ENCODE data around the gene CHSY3.

The CHSY3 gene

GRCh38 chr5:130102375-130102774 lies 198.1 kb downstream of the CHSY3 start:
- no peak overlapping the region for H3K14ac ChIP-seq (ENCODE audit: low read length in 2 of 2)
- no peak overlapping the region for H2BK120ac ChIP-seq (ENCODE audit: low read depth, low read length)
- H3K18ac ChIP-seq (ENCODE audit: low read depth in 1 of 2, low read length in 2 of 2) = no peak overlapping the region
- no peak overlapping the region for H3K4me3 ChIP-seq (ENCODE audit: insufficient read depth in 1 of 2, low read depth in 1 of 2, low read length in 2 of 2)
- H3K4ac ChIP-seq (ENCODE audit: low read depth in 1 of 2, low read length in 2 of 2) = no peak overlapping the region
- H2BK15ac ChIP-seq (ENCODE audit: low read depth, poor library complexity, severe bottlenecking) = no peak overlapping the region
- H4K91ac ChIP-seq (ENCODE audit: low read length) = no peak overlapping the region
- H3K4me1 ChIP-seq (ENCODE audit: control insufficient read depth, insufficient read depth, low read depth, low read length) = no peaks in the 10 kb centered on the region
- H2BK12ac ChIP-seq (ENCODE audit: low read length in 2 of 2) = no peak overlapping the region
- no peak for DNase-seq
- H3K27ac ChIP-seq (ENCODE audit: low read length, poor library complexity, severe bottlenecking) = no peak overlapping the region
- no peaks in the 10 kb centered on the region for H3K36me3 ChIP-seq (ENCODE audit: control insufficient read depth in 1 of 2, insufficient read depth in 2 of 2, low read depth in 1 of 2, low read length in 2 of 2)
- H3K79me1 ChIP-seq (replicated peaks; ENCODE audit: low read length, poor library complexity, severe bottlenecking) = no peaks in the 10 kb centered on the region
- no peak overlapping the region for H2AFZ ChIP-seq (ENCODE audit: low read depth, low read length)
- H4K8ac ChIP-seq (ENCODE audit: low read length) = no peak overlapping the region
- no peaks in the 10 kb centered on the region for H3K27me3 ChIP-seq (ENCODE audit: control insufficient read depth in 1 of 2, insufficient read depth in 1 of 2, low read length in 2 of 2)
- no peak overlapping the region for H2BK5ac ChIP-seq (ENCODE audit: low read depth, low read length, poor library complexity, severe bottlenecking)
- no peaks in the 10 kb centered on the region for H3K9me3 ChIP-seq (ENCODE audit: control insufficient read depth, low read length)
- no peak overlapping the region for H2AK5ac ChIP-seq (ENCODE audit: low read length, severe bottlenecking)
- no peak overlapping the region for H3K9ac ChIP-seq (ENCODE audit: low read length)
- H3K23ac ChIP-seq (ENCODE audit: low read length in 2 of 2) = no peak overlapping the region
- WGBS = 100% methylated on average over 2 of the region's 3 CpGs
- H3K4me2 ChIP-seq (ENCODE audit: low read length, poor library complexity, severe bottlenecking) = no peak overlapping the region

DNA sequence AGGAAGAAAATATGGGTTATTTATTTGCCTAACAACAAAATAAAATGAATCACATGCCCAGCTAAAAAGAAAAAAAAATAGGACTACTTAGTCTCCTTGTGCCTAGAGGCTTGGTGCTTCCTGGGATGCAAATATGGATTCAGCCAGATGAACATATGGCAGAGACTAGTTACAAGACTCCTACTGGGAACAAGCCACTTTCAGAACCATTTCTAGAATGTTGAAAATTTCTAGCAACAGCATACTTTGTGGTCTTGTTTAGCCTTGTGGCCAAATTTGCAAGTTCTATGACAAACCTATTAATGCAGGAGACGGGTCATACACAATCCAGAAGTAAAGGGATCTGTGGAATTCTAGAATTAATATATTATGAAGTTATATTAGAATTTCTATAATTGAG lies 198.7 kb downstream of the CHSY3 start:
- Histone ChIP-seq H4K91ac (ENCODE audit: low read length) (no peak overlapping the region), H3K14ac (ENCODE audit: low read length in 2 of 2) (no peak overlapping the region), H2BK120ac (ENCODE audit: low read depth, low read length) (no peak overlapping the region)

DNA sequence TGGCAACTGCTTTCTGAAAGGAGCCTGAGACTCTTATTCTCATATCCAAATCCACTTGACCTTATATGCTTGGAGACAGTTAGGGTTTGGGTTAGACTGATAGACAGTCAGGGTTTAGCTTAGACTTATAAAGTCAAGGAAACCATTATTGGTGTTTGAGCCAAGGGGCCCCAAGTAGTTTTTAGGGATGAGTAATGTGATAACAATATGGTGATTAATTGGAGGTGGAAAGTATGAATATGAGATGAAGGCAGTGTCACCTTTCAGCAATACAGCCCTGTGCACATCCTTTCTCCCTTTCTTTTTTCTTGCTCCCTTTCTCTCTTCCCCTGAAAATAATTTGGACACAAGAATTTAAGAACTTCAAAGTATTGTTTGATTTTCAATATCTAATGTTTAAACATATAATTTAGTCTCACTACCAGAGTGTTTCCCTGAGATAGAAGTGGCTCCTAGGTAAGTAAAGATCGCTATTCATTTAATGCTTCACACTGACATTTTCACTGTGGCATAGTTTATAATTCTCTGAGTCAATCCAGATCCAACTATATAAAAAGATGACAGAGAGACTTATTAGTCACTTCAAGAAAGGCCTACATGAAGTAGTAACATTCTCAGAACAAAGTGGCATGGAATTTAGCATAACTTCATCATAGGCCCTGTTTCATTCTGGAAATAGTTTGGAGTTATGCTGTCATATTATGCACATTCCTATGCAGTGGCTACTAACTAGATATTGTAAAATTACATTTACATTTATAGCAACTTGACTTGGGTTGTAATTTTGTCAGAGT lies 200.8 kb downstream of the CHSY3 start:
- Histone ChIP-seq H2BK120ac (ENCODE audit: low read depth, low read length) (no peak overlapping the region), H3K4ac (ENCODE audit: low read depth in 1 of 2, low read length in 2 of 2) (no peak overlapping the region), H4K91ac (ENCODE audit: low read length) (no peak overlapping the region), H3K27ac (ENCODE audit: low read length, poor library complexity, severe bottlenecking) (no peak overlapping the region), H3K27me3 (ENCODE audit: control insufficient read depth in 1 of 2, insufficient read depth in 1 of 2, low read length in 2 of 2) (no peaks in the 10 kb centered on the region), H2BK12ac (ENCODE audit: low read length in 2 of 2) (no peak overlapping the region), H2BK5ac (ENCODE audit: low read depth, low read length, poor library complexity, severe bottlenecking) (no peak overlapping the region), H3K4me1 (ENCODE audit: control insufficient read depth, insufficient read depth, low read depth, low read length) (no peaks in the 10 kb centered on the region), H4K8ac (ENCODE audit: low read length) (no peak overlapping the region), H3K9ac (ENCODE audit: low read length) (no peak overlapping the region), H3K9me3 (ENCODE audit: control insufficient read depth, low read length) (no peaks in the 10 kb centered on the region), H3K36me3 (ENCODE audit: control insufficient read depth in 1 of 2, insufficient read depth in 2 of 2, low read depth in 1 of 2, low read length in 2 of 2) (no peaks in the 10 kb centered on the region), H3K4me2 (ENCODE audit: low read length, poor library complexity, severe bottlenecking) (no peak overlapping the region), H3K4me3 (ENCODE audit: insufficient read depth in 1 of 2, low read depth in 1 of 2, low read length in 2 of 2) (no peak overlapping the region), H2BK15ac (ENCODE audit: low read depth, poor library complexity, severe bottlenecking) (no peak overlapping the region), H2AK5ac (ENCODE audit: low read length, severe bottlenecking) (no peak overlapping the region), H3K23ac (ENCODE audit: low read length in 2 of 2) (no peak overlapping the region), H3K18ac (ENCODE audit: low read depth in 1 of 2, low read length in 2 of 2) (no peak overlapping the region), H3K79me1 (replicated peaks; ENCODE audit: low read length, poor library complexity, severe bottlenecking) (no peaks in the 10 kb centered on the region), H3K14ac (ENCODE audit: low read length in 2 of 2) (no peak overlapping the region), H2AFZ (ENCODE audit: low read depth, low read length) (no peak overlapping the region)
- WGBS = no CpG with 5 or more reads among the region's 1 CpG
- no peak for DNase-seq

More for the DNA sequence above, 198.7 kb downstream of the CHSY3 start:
- no CpG with 5 or more reads among the region's 1 CpG for WGBS
- no peak overlapping the region for H3K4ac ChIP-seq (ENCODE audit: low read depth in 1 of 2, low read length in 2 of 2)
- H3K18ac ChIP-seq (ENCODE audit: low read depth in 1 of 2, low read length in 2 of 2) = no peak overlapping the region
- H2BK15ac ChIP-seq (ENCODE audit: low read depth, poor library complexity, severe bottlenecking) = no peak overlapping the region
- H3K9ac ChIP-seq (ENCODE audit: low read length) = no peak overlapping the region
- H2BK12ac ChIP-seq (ENCODE audit: low read length in 2 of 2) = no peak overlapping the region
- no peaks in the 10 kb centered on the region for H3K9me3 ChIP-seq (ENCODE audit: control insufficient read depth, low read length)
- H3K27ac ChIP-seq (ENCODE audit: low read length, poor library complexity, severe bottlenecking) = no peak overlapping the region
- H4K8ac ChIP-seq (ENCODE audit: low read length) = no peak overlapping the region
- no peaks in the 10 kb centered on the region for H3K4me1 ChIP-seq (ENCODE audit: control insufficient read depth, insufficient read depth, low read depth, low read length)
- H3K4me3 ChIP-seq (ENCODE audit: insufficient read depth in 1 of 2, low read depth in 1 of 2, low read length in 2 of 2) = no peak overlapping the region
- DNase-seq = no peak
- H3K23ac ChIP-seq (ENCODE audit: low read length in 2 of 2) = no peak overlapping the region
- H2AFZ ChIP-seq (ENCODE audit: low read depth, low read length) = no peak overlapping the region
- no peak overlapping the region for H2BK5ac ChIP-seq (ENCODE audit: low read depth, low read length, poor library complexity, severe bottlenecking)
- no peaks in the 10 kb centered on the region for H3K27me3 ChIP-seq (ENCODE audit: control insufficient read depth in 1 of 2, insufficient read depth in 1 of 2, low read length in 2 of 2)
- H3K79me1 ChIP-seq (replicated peaks; ENCODE audit: low read length, poor library complexity, severe bottlenecking) = no peaks in the 10 kb centered on the region
- H3K36me3 ChIP-seq (ENCODE audit: control insufficient read depth in 1 of 2, insufficient read depth in 2 of 2, low read depth in 1 of 2, low read length in 2 of 2) = no peaks in the 10 kb centered on the region
- no peak overlapping the region for H2AK5ac ChIP-seq (ENCODE audit: low read length, severe bottlenecking)
- H3K4me2 ChIP-seq (ENCODE audit: low read length, poor library complexity, severe bottlenecking) = no peak overlapping the region

GRCh38 chr5:130106480-130106879 lies 202.2 kb downstream of the CHSY3 start:
- Histone ChIP-seq H3K18ac (ENCODE audit: low read depth in 1 of 2, low read length in 2 of 2) (no peak overlapping the region), H3K27me3 (ENCODE audit: control insufficient read depth in 1 of 2, insufficient read depth in 1 of 2, low read length in 2 of 2) (no peaks in the 10 kb centered on the region), H3K36me3 (ENCODE audit: control insufficient read depth in 1 of 2, insufficient read depth in 2 of 2, low read depth in 1 of 2, low read length in 2 of 2) (no peaks in the 10 kb centered on the region), H2BK5ac (ENCODE audit: low read depth, low read length, poor library complexity, severe bottlenecking) (no peak overlapping the region), H2AFZ (ENCODE audit: low read depth, low read length) (no peak overlapping the region), H3K9ac (ENCODE audit: low read length) (no peak overlapping the region), H4K91ac (ENCODE audit: low read length) (no peak overlapping the region), H4K8ac (ENCODE audit: low read length) (no peak overlapping the region), H2AK5ac (ENCODE audit: low read length, severe bottlenecking) (no peak overlapping the region), H2BK12ac (ENCODE audit: low read length in 2 of 2) (no peak overlapping the region), H3K14ac (ENCODE audit: low read length in 2 of 2) (no peak overlapping the region), H3K23ac (ENCODE audit: low read length in 2 of 2) (no peak overlapping the region), H3K27ac (ENCODE audit: low read length, poor library complexity, severe bottlenecking) (no peak overlapping the region), H3K9me3 (ENCODE audit: control insufficient read depth, low read length) (no peaks in the 10 kb centered on the region), H3K4me2 (ENCODE audit: low read length, poor library complexity, severe bottlenecking) (no peak overlapping the region), H3K4me3 (ENCODE audit: insufficient read depth in 1 of 2, low read depth in 1 of 2, low read length in 2 of 2) (no peak overlapping the region), H2BK120ac (ENCODE audit: low read depth, low read length) (no peak overlapping the region), H3K4me1 (ENCODE audit: control insufficient read depth, insufficient read depth, low read depth, low read length) (no peaks in the 10 kb centered on the region), H3K4ac (ENCODE audit: low read depth in 1 of 2, low read length in 2 of 2) (no peak overlapping the region), H3K79me1 (replicated peaks; ENCODE audit: low read length, poor library complexity, severe bottlenecking) (no peaks in the 10 kb centered on the region), H2BK15ac (ENCODE audit: low read depth, poor library complexity, severe bottlenecking) (no peak overlapping the region)
- no peak for DNase-seq
